ENCODE measurements around the gene LRRC7. TPM values are rescaled to one million over a fixed set of nuclear protein-coding genes. Genes with fewer than 3 reads are reported as not detected.

The LRRC7 gene
- total RNA-seq (2022; extraction: Qiagen RNA extraction) = not detected in 5 replicates

DNA sequence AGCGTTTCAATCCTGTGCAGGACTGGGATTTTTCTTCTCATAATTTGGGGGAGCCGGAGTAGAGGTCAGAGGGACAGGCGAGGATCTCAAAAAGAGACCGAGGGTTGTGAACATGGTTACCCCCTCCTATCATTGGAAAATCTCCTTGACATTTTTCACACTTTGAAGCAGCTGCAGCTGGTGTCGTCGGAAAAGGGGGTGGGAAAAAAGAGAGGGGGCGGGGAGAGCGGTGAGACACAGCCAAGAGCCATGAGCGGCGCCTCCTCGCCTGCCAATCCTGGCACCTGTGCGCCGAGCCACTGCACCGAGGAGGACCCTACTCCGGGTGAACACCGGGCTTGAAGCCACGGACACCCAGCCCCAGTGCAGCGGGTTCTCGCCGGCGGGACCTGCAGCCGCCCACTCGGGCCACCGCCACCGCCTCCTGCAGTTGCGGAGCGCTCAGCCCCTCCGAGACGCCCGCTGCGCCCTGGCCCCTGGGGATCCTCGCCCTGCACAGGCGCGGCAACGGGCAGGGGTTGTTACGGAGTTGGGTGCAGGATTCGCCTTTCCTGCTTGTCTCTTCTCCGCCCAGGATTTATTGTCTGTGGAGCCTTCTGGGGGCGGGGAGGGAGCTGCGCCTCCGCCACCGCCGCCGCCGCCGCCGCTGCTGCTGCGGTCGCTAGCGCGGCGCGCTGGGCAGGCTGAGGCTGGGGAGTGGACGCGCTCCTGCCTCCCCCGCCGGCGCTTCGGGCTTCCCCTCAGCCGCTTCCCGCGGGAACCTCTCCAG lies at the start of gene LRRC7:
Gene LRRC7 (plus strand): TSS at position 271 of the 769 bp plus-strand sequence. CDS start 718 bp downstream, outside the sequence.

All from A549 treated with Mapracorat at 1 μM for 4 hours (cell line).